ENCODE data around the gene UCHL3. TPM values are rescaled to one million over a fixed set of nuclear protein-coding genes. Genes with fewer than 3 reads are reported as not detected.

UCHL3 gene
- total and polyA plus RNA-seq, 2 of the 4 experiments (the other 2 are of a cell fraction) = 63.8 to 68.3 TPM

DNA sequence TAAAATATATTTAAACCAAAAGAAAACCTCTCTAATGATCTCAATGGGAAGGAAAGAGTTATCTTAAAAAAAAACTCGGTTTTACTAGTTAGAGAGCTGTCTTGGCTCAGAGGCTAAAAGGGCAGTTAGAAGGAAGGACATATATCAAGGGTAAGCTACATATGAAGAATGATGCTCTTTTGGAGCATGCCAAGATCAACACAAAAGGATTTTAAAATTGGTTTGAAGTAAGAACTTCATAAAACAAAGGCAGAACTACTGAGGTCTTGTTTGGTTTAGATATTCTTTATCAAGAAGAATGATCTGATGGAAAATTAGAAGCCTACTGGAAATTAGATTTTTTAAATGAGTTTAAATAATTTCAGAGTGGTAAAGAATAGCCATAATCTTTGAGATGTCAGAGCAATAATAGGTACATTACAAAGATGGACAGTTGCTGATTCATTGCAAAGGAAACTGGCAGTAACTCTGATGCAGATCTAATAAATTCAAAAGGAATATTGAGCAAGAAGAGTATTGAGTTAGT lies 47.1 kb downstream of the UCHL3 start:
- no peak overlapping the region for H2BK15ac ChIP-seq (ENCODE audit: low read depth, low read length)
- WGBS, 2 experiments (ENCODE audit: extremely low coverage in 2 of 2, insufficient read length in 1 of 2) = no CpG with 5 or more reads among the region's 1 CpG
- BruUV-seq (replicated peaks) = no TSS peak

More for the DNA sequence above, 47.1 kb downstream of the UCHL3 start:
- POLR2A ChIA-PET (ENCODE audit: unreplicated experiment) = no interaction called here
- Histone ChIP-seq H3K4ac (ENCODE audit: low read depth, low read length) (no peak overlapping the region), H3K36me3 (ENCODE audit: control insufficient read depth, insufficient read depth, low read length) (peaks cover 2% of the 10 kb centered on the region; the same call in 1 of the 2 replicates), H3K9ac (ENCODE audit: low read depth, low read length) (no peak overlapping the region), H3K23ac (ENCODE audit: low read depth, low read length) (no peak overlapping the region), H3K79me1 (ENCODE audit: low read depth in 1 of 2, low read length in 2 of 2) (peaks cover 0 to 6% of the 10 kb centered on the region in 2 experiments; a peak in 2 of 4 replicates), H2AK5ac (ENCODE audit: low read depth, low read length) (no peak overlapping the region), H2BK5ac (ENCODE audit: low read depth, low read length, poor library complexity, severe bottlenecking) (no peak overlapping the region), H3K56ac (ENCODE audit: extremely low read depth, insufficient read depth, low read length) (no peak overlapping the region), H2BK20ac (ENCODE audit: low read depth, low read length) (no peak overlapping the region), H3K18ac (ENCODE audit: low read depth, low read length) (no peak overlapping the region), H3K4me2 (ENCODE audit: low read depth, low read length) (no peak overlapping the region), H4K8ac (ENCODE audit: low read depth in 2 of 2, low read length in 2 of 2) (no peak overlapping the region), H4K91ac (ENCODE audit: insufficient read depth, low read depth, low read length) (no peak overlapping the region), H3K27me3 (ENCODE audit: control insufficient read depth, insufficient read depth, low read length) (no peaks in the 10 kb centered on the region), H3K9me1 (ENCODE audit: insufficient read depth, low read length) (no peaks in the 10 kb centered on the region), H2AFZ (replicated peaks; ENCODE audit: low read length, poor library complexity) (no peak overlapping the region), H4K5ac (ENCODE audit: low read depth, low read length) (no peak overlapping the region), H3K27ac (ENCODE audit: insufficient read depth, low read length) (no peak overlapping the region), H3K14ac (replicated peaks; ENCODE audit: low read depth, low read length) (no peak overlapping the region), H4K20me1 (ENCODE audit: insufficient read depth, low read length) (no peaks in the 10 kb centered on the region), H3K4me1 (ENCODE audit: control insufficient read depth, insufficient read depth, low read length) (no peaks in the 10 kb centered on the region), H2AK9ac (replicated peaks; ENCODE audit: low read depth, low read length, poor library complexity) (no peak overlapping the region), H3K4me3 (ENCODE audit: insufficient read depth, low read depth, low read length) (no peak overlapping the region), H2BK120ac (ENCODE audit: low read depth, low read length) (no peak overlapping the region), H3K9me3 (ENCODE audit: control insufficient read depth, insufficient read depth, low read length) (no peaks in the 10 kb centered on the region)
- ATAC-seq (ENCODE audit: low read depth) = no peak
- intact Hi-C loops (cut with micrococcal nuclease) (no loop called here), dilution Hi-C loops (cut with HindIII; ENCODE audit: low sequenced_read_pairs, unreplicated experiment) (no loop called here), in situ Hi-C loops (cut with MboI; ENCODE audit: low sequenced_read_pairs) (no loop called here)
- no peak for DNase-seq
- TF ChIP-seq, protein P1, sequence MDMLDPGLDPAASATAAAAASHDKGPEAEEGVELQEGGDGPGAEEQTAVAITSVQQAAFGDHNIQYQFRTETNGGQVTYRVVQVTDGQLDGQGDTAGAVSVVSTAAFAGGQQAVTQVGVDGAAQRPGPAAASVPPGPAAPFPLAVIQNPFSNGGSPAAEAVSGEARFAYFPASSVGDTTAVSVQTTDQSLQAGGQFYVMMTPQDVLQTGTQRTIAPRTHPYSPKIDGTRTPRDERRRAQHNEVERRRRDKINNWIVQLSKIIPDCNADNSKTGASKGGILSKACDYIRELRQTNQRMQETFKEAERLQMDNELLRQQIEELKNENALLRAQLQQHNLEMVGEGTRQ (IDR thresholded peaks at IDR 0.05; ENCODE audit: low read depth, low read length) = no peak
- TF ChIP-seq CTCF (conservative IDR thresholded peaks at IDR 0.05; ENCODE audit: low read depth, low read length) = no peak
- no peak for TF ChIP-seq MXI1 (IDR thresholded peaks at IDR 0.05; ENCODE audit: borderline replicate concordance, low read depth, low read length)
- no peak for TF ChIP-seq BHLHE40 (IDR thresholded peaks at IDR 0.05; ENCODE audit: low read depth, low read length)
- TF ChIP-seq RFX5 (IDR thresholded peaks at IDR 0.05; ENCODE audit: low read depth, low read length) = no peak
- TF ChIP-seq, protein P2, sequence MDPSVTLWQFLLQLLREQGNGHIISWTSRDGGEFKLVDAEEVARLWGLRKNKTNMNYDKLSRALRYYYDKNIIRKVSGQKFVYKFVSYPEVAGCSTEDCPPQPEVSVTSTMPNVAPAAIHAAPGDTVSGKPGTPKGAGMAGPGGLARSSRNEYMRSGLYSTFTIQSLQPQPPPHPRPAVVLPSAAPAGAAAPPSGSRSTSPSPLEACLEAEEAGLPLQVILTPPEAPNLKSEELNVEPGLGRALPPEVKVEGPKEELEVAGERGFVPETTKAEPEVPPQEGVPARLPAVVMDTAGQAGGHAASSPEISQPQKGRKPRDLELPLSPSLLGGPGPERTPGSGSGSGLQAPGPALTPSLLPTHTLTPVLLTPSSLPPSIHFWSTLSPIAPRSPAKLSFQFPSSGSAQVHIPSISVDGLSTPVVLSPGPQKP (IDR thresholded peaks at IDR 0.05; ENCODE audit: borderline replicate concordance, low read depth, low read length) = no peak
- TF ChIP-seq FOS (IDR thresholded peaks at IDR 0.05; ENCODE audit: low read depth, low read length) = no peak
- TF ChIP-seq NFE2L2 (IDR thresholded peaks at IDR 0.05; ENCODE audit: low read depth, low read length) = no peak
- no peak for TF ChIP-seq RCOR1 (IDR thresholded peaks at IDR 0.05; ENCODE audit: insufficient replicate concordance, low read length)
- TF ChIP-seq SMC3 (IDR thresholded peaks at IDR 0.05; ENCODE audit: low read depth, low read length) = no peak
- no peak for TF ChIP-seq MAFK (IDR thresholded peaks at IDR 0.05; ENCODE audit: low read depth, low read length)
- TF ChIP-seq RAD21 (IDR thresholded peaks at IDR 0.05; ENCODE audit: low read length) = no peak
- CTCF ChIA-PET = no interaction called here
